EH (cell line): Measurements from ENCODE around the gene ZBTB44.
"Not testable (repeated sequence)": the region's sequence is repeated elsewhere in the genome, so short reads cannot be mapped to it uniquely, and the experiment has no call there.

ENCODE experiments used
- DNase-seq: peaks from one replicate; pipeline ENCODE4 v3.0.0-alpha.2; 2015; ENCODE audit warnings: low read depth

The ZBTB44 gene, protein sequence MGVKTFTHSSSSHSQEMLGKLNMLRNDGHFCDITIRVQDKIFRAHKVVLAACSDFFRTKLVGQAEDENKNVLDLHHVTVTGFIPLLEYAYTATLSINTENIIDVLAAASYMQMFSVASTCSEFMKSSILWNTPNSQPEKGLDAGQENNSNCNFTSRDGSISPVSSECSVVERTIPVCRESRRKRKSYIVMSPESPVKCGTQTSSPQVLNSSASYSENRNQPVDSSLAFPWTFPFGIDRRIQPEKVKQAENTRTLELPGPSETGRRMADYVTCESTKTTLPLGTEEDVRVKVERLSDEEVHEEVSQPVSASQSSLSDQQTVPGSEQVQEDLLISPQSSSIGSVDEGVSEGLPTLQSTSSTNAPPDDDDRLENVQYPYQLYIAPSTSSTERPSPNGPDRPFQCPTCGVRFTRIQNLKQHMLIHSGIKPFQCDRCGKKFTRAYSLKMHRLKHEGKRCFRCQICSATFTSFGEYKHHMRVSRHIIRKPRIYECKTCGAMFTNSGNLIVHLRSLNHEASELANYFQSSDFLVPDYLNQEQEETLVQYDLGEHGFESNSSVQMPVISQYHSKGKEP

DNA sequence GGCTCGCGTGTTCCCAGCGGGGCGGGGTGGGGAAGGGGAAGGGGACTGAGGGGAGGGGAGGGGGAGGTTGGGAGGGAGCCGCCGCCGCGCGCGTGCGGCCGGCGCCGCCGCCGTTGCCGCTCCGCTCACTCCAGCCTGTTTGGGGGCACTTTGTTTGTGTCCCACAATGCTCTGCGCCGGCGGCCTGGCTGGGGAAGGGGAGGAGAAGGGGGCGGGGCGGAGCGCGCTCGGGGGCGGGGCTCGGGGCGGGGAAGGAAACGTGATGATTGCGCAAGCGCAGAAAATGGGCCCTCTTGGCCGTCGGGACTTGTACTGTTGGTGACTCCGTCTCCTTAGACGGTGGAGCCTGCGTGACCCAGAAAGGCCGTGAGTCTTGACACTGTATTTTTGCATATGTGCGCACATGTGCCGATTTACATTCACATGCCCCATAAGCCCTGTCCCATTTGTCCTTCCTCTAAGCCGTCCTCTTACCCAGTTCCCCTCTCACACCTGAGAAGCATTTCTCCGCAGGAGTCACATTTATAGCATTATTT is at the start of gene ZBTB44:
ZBTB44 (minus strand) TSS at position 168 of the 536 bp plus-strand sequence. CDS start 53,044 bp downstream, outside the sequence.
- DNase-seq, result peak; percentile 88

DNA sequence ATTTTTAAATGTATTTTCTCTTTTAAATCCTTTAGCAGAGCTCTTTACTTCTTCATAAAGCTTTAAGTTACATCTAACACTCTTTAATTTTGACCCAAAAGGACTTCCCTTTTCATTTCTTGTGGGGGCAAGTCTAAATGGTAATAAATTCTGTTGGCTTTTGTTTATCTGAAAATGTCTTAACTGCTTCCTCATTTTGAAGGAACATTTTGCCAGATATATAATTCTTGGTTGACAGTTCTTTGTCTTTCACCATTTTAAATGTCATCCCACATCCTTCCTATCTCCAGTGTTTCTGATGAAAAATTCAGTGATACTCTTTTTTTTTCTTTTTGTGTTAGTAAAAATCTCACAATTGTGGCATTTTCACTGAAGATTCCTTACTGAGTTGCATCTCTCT is 44.7 kb upstream of the ZBTB44 start:
- no peak for DNase-seq

DNA sequence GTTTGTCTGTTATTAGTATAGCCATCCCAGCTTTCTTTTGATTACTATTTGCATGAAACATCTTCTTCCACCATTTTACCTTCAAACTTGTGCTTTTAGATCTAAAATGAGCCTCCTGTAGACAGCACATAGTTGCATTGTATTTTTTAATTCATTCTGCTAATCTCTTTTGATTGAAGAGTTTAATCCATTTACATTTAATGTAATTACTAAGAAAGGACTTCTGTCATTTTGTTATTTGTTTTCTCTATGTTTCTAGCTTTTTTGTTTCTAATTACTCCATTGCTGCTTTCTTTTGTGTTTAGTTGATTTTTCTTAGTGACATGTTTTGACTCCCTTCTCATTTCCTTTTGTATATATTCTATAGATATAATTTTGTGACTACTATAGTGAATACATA is 43.7 kb upstream of the ZBTB44 start:
- DNase-seq, result no peak

DNA sequence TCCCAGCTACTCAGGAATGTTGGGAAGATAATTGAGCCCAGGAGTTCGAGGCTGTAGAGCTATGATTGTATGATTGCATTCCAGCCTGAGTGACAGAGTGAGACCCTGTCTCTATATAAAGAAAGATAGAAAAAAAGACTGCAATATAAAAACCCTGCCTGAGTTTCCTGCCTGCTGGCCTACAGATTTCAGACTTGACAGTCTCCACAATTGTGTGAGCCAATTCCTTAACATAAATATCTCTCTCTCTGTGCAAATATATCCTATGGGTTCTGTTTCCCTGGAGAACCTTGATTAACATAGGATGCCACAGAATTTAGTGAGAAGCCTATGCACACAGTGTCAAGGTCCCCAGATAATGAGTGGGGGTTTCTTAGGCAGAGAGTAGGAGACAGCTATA is 32.5 kb upstream of the ZBTB44 start:
- DNase-seq, result no peak

DNA sequence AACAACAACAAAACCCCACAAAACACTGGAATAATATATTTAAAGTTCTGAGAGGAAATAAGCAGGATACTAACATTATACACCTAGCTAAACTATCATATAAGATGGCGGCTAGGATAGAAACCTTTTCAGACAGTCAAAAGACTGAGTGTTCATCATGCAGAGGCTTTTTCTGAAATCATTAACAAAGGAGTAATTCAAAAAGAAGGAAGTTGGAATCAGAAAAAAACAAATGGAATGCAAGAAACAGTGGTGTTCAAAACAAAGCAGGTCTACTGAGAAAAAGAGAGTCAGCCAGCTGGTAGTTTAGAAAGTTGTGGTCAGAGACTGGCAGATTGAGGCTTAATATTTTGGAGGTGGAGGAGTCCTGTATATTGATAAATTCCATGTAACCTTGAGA is 30.1 kb upstream of the ZBTB44 start:
- DNase-seq, result no peak

DNA sequence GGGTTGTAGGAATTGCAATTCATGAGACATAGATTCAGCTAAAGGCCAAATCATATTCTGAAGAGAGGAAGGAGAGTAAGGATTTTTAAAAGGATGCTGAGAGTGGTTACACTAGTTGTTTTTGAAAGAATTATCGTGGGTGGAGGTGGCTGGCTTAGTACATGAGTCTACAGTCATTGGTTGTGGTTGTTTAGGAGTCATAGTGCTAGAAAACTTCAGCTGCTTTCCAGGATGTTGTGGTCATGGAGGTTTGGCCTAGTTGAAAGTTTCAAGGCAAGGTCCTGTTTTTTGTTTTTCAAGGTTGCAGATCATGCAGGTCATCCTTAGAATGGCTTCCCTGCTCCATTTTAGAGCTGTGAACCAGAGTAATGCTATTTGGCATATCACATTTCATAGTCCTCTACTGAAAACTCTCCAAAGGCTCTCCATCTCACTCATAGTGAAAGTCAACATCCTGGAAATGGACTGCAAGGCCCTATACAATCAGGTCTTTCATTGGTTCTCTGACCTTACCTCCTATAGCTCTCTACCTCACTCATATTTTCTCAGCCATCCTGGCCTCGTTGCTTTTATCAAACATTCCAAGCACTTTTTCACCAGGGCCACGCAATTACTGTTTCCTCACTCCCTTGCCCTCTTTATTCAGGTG is 26.1 kb upstream of the ZBTB44 start:
- no peak for DNase-seq

DNA sequence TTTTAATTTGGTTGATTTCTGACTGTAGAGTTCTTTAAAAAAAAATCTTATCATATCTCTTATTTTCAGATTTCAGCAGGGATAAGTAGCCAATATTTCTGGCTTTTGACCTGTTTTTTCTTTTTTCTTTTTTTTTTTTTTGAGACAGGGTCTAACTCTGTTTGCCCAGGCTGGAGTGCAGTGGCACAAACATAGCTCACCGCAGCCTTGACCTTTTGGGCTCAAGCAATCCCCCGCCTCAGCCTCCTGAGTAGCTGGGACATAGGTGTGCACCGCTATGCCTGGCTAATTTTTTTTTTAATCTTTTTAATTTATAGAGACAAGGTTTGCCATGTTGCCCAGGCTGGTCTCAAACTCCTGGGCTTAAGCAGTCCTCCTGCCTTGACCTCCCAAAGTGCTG is 23.9 kb upstream of the ZBTB44 start:
- DNase-seq, result no peak

DNA sequence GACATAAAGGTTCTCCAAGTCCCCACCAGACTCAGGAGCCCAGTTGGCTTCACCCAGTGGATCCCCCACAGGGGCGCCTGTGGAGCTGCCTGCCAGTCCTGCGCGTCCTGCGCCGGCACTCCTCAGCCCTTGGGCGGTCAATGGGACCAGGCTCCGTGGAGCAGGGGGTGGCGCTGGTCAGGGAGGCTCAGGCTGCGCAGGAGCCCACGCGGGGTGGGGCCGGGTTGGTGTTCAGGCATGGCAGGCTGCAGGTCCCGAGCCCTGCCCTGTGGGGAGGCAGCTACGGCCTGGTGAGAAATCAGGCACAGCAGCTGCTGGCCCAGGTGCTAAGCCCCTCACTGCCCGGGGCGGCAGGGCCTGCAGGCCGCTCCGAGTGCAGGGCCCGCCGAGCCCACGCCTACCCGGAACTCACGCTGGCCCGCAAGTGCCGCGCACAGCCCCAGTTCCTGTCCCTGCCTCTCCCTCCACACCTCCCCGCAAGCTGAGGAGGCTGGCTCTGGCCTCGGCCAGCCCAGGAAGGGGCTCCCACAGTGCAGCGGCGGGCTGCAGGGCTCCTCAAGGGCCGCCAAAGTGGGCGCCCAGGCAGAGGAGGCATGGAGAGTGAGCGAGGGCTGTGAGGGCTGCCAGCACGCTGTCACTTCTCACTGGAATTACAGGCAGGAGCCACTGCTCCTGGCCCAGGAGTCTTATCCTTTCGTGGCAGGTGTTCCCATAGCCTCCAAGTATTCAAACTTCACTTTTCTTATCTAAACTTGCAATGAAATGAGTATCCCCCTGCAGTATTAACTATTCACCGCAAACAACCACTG is 22.8 kb upstream of the ZBTB44 start:
- no peak for DNase-seq

DNA sequence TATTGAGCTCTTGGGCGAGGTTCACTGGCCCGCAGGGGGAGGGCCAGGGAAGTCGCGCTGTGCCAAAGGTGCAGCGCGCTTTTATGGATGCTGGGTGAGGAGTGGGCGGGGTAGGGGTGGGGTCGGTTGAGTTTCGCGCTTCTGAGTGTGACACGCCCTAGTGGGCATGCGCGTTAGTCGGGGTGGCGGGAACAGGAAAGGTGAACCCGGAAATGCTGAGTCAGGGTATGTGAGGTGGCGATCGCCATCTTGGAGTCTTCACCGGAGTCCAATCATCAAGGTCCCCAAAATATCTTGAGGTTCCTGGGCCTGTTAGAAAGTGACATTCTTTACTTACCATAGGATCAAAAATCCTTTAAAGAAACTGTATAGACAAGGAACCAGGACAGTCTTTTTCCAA is 16.7 kb upstream of the ZBTB44 start:
- DNase-seq, result not testable (repeated sequence)

DNA sequence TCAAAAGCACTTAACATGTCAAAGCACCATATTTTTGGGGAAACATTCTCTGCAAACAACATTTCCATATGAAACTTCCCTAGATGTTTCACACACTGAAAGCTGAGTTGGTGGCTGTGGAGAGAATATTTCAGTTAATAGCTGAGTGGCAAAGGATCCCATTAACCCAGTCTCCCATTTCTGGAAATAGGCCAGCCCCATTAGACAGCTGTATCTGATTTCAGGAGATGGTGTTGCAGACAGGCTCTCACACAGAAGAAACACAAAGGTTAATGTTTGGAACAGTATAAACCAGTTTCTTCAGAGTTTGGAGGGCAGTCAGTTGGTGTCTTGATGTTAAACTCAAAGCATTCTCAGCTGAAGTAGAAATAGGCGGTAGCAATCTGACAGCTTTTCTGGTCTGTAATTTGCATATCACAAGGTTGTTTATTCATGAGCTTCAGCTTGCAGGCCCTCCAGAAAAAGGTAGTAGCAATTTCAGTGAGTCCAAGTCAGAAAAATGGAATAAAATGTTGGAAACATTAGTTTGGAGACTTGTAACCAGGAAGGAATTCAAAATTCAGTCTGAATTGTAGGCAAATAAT is 15.5 kb upstream of the ZBTB44 start:
- no peak for DNase-seq

DNA sequence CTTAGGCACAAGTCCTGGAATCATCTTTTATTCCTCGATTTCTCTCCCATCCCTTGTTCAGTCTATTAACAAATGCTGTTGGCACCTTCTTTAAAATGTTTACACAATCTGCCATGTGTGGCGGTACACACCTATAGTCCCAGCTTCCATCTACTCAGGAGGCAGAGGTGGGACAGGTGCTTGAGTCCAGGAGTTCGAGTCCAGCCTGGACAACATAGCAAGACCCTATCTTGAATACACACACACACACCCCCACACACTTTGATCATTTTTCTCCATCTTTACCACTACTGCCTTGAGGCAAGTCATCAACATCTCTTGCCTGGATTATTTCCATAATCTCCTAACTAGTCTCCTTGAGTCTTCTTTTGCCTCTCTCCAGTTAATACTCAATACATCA is 13.7 kb upstream of the ZBTB44 start:
- no peak for DNase-seq

DNA sequence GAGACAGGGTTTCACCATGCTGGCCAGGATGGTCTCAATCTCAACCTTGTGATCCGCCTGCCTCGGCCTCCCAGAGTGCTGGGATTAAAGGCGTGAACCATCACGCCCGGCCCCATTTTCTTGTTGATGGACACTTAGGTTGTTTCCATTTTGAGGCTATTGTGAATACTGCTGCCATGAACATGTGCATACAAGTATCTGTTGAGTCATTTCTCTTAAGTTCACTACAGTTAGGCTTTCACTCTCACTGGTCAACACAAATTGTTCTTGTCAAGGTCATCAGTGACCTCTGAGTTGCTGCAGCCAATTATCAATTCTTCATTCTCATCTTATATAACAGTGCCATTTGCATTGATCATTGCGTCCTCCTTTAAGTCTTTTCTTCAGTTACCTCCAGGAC is 13.0 kb upstream of the ZBTB44 start:
- DNase-seq, result no peak

DNA sequence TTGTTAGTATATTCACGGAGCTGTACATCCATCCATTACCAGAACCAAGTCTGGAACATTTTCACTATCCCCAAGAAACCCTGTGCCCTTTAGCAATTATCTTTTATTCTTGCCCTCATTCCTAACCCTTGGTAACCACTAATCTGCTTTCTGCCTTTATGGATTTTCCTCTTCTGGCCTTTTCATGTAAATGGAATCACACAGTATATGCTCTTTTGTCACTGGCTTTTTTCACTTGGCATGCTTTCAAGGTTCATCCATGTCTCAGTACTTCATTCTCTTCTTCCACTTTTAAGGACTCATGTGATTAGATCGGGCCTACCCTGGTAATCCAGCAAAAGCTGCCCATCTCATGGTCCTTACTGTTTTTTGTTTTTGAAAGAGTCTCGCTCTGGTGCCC is 11.0 kb upstream of the ZBTB44 start:
- DNase-seq, result no peak

DNA sequence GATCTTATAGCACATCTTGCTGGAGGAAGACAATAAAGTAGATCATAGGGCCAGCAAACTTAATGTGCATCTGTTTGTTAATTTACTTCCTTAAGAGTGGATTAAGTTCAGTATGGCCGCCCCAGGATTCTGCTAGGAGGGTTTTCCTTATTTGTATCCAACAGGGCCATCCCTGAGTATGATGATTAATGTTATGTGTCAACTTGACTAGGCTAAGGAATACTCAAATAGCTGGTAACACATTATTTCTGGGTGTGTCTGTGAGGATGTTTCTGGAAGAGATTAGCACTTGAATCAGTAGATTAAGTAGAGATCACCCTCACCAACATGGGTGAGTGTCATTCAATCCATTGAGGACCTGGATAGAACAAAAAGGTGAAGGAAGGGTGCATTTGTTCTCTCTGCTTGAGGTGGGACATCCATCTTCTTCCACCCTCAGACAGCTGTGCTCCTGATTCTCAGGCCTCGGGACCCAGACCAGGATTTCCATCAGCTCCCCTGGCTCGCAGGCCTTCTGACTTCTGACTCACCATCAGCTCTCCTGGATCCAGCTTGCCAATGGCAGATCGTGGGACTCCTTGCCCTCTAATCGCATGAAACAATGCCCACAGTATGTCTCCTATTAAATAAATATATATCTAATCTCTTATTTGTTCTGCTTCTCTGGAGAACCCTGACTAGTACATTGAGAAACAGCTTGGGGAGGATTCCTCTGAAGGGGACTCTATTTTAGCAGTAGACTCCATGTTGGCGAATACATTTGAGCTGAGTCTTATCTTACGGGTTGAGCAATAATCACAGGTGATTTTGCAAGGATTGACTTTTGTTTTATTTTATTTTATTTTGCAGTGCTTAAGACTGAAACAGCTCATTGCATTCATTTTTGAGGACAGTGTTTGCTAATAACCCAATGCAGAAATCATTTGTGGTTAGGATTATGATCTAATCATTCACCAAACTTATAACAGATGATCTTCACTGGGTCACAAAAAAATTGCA is 9.0 kb upstream of the ZBTB44 start:
- no peak for DNase-seq

DNA sequence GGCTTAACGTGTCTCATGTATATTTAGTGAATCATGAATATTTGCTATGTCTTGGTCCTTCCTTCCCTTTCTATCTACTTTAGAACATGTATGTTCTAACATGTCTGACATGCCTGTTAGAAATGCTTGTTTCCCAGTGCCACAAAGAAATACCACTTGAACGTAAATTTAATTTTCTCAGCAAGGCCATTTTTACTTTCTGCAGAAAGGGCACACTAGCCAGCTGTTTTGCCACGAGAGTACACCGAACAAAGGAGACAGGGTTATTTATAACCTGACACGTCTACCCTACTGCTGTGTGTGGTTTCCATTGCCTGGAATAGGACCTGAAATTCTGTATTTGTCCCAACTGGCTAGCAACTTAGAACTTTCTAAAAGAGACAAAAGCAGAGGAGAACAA is 7.4 kb upstream of the ZBTB44 start:
- no peak for DNase-seq

DNA sequence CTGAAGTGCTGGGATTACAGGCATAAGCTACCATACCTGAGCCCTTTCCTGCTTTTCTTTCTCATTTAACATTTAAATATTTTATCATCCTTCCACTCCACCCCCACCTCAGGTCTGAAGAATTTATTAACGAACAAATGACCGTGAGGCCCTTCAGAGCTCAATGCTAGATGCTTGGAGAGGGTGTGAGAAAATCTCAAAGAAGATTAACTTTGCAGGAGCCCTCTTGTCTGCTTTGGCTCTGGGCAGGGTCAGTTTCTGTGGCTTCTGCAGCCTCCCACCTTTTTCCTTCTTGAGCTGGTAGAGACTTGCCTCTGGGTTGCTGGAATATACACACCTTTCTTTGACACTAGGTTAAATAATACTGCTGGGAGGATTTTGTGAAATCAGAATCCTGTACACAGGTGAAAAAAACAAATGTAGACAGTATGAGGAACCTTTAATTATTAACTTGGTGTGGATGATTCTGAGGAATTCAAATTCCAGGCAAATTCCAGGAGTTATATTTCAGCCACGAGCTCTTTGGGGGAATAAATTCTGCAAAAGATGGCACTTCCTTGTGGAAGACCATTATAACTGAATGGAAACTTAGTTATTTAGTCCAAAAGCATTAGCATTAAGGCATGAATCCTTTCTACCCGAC is 3.4 kb upstream of the ZBTB44 start:
- DNase-seq, result no peak

DNA sequence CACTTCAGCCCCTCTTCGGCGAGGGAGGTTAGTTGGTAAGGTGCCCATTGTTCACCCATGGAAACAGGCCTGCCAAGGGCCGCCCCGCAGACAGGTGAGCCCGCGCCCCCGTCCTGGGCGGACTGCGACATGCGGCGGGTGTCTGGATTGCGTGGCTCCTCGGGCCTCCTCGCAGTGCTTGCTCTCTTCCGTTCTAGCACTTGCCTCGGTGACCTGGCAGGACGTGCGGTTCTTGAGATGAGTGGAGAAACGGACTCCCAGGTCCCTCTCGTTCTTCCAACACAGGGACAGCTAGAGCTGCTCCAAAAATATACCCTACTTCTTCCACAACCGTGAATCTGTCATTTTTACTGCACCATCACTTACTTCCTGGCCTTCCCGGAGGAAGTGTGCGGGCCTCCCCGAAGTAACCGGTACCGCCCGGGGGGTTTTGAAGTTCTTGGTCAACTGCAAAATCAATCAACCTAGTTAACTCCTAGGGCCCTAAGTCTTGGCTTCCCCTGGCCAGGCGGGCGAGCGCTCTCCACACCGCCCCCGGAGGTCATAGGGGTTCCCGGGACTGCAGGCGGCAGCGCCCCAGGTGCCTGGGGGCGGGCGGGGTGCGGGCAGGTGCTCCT is 745 bp upstream of the ZBTB44 start:
- no peak for DNase-seq

DNA sequence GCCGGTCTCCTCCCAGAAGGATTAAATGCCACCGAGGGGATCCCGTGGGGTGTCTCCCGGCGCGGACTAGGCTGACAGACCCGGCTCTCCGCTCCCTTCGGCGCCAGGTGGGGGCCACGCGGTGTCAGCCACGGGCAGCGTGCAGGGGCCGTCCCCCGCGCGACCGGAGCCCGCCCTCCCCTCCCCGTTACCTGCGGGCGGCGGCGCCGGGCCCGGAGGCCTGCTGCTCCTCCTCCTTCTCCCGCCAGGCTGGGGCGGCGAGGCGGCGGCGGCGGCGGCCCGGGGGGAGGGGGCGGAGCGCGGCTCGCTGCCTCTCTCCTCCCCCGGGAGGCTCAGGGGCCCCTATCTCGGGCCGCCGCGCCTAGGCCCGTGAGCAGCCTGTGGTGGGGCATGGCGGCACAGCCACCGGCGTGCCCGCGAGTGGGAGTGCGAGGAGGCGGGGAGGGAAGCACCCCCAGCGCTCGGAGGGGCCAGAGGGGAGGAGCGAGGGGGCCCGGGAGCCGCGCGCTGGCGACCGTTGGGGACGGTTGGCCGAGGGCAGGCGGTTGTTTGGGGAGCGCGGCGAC is 450 bp downstream of the ZBTB44 start:
- DNase-seq, result peak; percentile 61
